ENCODE data around the gene NTM. TPM values are rescaled to one million over a fixed set of nuclear protein-coding genes. Genes with fewer than 3 reads are reported as not detected.

Gene NTM
- total RNA-seq, 1 experiment from 2014 or later = 9.9 TPM

- H4K5ac ChIP-seq (ENCODE audit: insufficient read length, low read depth, low read length) = no peak overlapping the region
- H3T11ph ChIP-seq (ENCODE audit: low read length) = no peak overlapping the region
- H3K27me3 Mint-ChIP-seq (ENCODE audit: low read depth) = no peaks in the 10 kb centered on the region
- no peaks in the 10 kb centered on the region; a peak in 1 of 7 replicates for H3K36me3 Mint-ChIP-seq (ENCODE audit: insufficient read depth in 1 of 3, low read depth in 3 of 3)
- no peak overlapping the region for H3K4me2 ChIP-seq (ENCODE audit: insufficient read depth, insufficient read length, low read length)
- H3K14ac ChIP-seq (ENCODE audit: insufficient read depth, low read length) = no peak overlapping the region
- peaks cover under 1% of the 10 kb centered on the region in 2 experiments for H3K4me1 Mint-ChIP-seq
- DNase-seq = no peak
- H2AK5ac ChIP-seq (ENCODE audit: insufficient read length, low read length) = no peak overlapping the region
- no CpG with 5 or more reads among the region's 10 CpGs for WGBS (ENCODE audit: extremely low coverage, insufficient read length, low lambda C conversion rate)
- no peak overlapping the region for H4K91ac ChIP-seq (ENCODE audit: insufficient read length, low read depth, low read length)
- no peak overlapping the region for H3K4me3 Mint-ChIP-seq
- H3K79me1 ChIP-seq (ENCODE audit: insufficient read depth, low read depth, low read length, poor library complexity, severe bottlenecking) = no peaks in the 10 kb centered on the region
- no peak overlapping the region for H4K8ac ChIP-seq (replicated peaks; ENCODE audit: insufficient read length, low read depth, low read length)
- H3K56ac ChIP-seq (ENCODE audit: insufficient read length, low read depth, low read length) = no peak overlapping the region
- no peaks in the 10 kb centered on the region for H3K79me2 ChIP-seq (ENCODE audit: insufficient read depth, low read length)
- no peak overlapping the region for H3K18ac ChIP-seq (ENCODE audit: insufficient read length, low read depth, low read length)
- no peak for TF ChIP-seq CTCF (conservative IDR thresholded peaks at IDR 0.05)
- H2AFZ ChIP-seq (ENCODE audit: low read length) = no peak overlapping the region
- H3K27ac ChIP-seq (ENCODE audit: insufficient read length, low read depth, low read length) = no peak overlapping the region
- no peak overlapping the region for H2BK15ac ChIP-seq (ENCODE audit: low read depth, low read length)
- H3K27me3 ChIP-seq (ENCODE audit: insufficient read depth, low read length) = no peaks in the 10 kb centered on the region
- H3K23me2 ChIP-seq (ENCODE audit: insufficient read length, low read depth, low read length, poor library complexity, severe bottlenecking) = no peaks in the 10 kb centered on the region
- H3K9me3 ChIP-seq (ENCODE audit: control insufficient read depth, low read depth, low read length) = no peaks in the 10 kb centered on the region
- H4K20me1 ChIP-seq (ENCODE audit: control insufficient read depth, insufficient read depth, insufficient read length) = no peaks in the 10 kb centered on the region
- H2BK12ac ChIP-seq (ENCODE audit: insufficient read length, low read depth, low read length) = no peak overlapping the region
- H2BK20ac ChIP-seq (ENCODE audit: low read depth, low read length, poor library complexity, severe bottlenecking) = no peak overlapping the region
- no peaks in the 10 kb centered on the region for H3K9me3 Mint-ChIP-seq
- no peak overlapping the region for H2BK5ac ChIP-seq (ENCODE audit: insufficient read length, low read length)
- H3K23ac ChIP-seq (ENCODE audit: insufficient read length, low read depth, low read length) = no peak overlapping the region
- no peak overlapping the region for H3K9ac ChIP-seq (ENCODE audit: extremely low read depth, insufficient read length, low read length)
- peaks cover 9% of the 10 kb centered on the region; the same call in 1 of the 2 replicates for H3K4me1 ChIP-seq (ENCODE audit: insufficient read depth, low read length)
- H3K4ac ChIP-seq (ENCODE audit: low read depth, low read length) = no peak overlapping the region
- no peak overlapping the region for H2BK120ac ChIP-seq (ENCODE audit: low read depth, low read length, poor library complexity, severe bottlenecking)
- H3K27ac Mint-ChIP-seq = no peak overlapping the region
Observed at GRCh38 chr11:131894615-131895544, 524.5 kb downstream of the NTM start.
